HG02981 (cell line): ENCODE measurements around the gene EYA2.
"Not testable (repeated sequence)": the region's sequence is repeated elsewhere in the genome, so short reads cannot be mapped to it uniquely, and the experiment has no call there.

Source experiments
- ATAC-seq: cut with Tn5 transposase; IDR thresholded peaks from one replicate; pipeline ENCODE4 v1.9.1; 2021; ENCODE audit warnings: mild to moderate bottlenecking, moderate library complexity; ENCODE audit not compliant: unreplicated experiment

The EYA2 gene

DNA sequence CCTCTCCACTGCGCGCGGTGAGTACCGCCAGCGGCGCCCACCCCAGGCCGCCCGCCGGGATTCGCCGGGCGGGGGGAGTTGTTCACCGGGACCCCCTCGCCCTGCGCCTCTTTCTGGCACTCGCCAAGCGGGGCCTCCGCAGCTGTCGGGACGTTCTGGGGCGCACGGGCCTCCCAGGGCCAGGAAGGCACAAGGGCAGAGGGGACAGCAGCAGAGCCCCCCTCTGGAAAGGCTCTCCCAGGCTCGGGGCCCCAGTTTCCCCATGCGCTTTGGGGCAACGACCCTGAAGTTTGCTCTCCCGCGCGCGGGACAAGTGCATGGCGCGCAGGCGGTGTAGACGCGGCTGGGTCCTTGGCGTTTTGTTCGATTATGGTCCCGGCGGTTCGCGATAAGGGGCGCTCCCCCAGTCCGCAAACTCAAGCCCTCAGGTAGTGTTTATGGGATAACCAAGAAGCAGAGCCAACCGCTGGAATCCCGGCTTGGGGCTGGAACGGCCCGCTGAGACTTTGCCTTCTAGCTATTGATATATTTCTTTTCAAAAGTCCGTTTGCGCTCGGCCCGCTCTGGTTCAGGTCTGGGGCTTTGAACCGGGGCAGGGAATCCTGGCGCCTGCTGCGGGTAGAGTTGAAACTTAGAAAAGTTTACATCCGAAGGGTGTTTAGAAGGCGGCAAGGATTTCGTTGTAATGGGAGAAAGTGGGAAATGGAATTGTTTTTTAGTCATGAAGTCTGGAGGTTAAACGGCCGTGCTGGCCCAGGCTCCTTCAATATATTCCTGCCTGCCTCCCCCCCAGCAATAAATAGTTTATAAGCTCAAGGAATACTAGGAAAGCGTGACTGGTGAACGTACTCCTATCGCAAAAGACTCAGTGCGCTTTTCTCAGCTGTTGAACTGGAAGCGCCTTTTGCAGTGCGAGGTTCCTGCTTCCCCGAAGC, 595 bp downstream of the EYA2 start:
- ATAC-seq: no peak

DNA sequence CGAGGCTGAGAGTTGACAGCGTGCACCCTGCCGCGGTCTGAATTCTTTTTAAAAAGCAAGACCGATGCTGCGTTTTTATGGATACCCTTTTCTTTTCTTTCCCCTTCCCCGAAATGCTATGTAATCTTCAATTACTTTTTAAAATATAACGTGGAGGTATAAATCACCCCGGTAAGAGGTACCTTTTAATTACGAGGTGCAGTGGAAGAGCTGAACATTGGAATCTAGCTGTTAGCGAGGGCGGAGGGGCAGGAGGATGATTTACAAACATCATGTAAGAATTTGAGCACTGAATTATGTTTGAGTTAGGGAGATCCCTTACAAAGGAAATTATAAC, 1.2 kb downstream of the EYA2 start:
- ATAC-seq: no peak

DNA sequence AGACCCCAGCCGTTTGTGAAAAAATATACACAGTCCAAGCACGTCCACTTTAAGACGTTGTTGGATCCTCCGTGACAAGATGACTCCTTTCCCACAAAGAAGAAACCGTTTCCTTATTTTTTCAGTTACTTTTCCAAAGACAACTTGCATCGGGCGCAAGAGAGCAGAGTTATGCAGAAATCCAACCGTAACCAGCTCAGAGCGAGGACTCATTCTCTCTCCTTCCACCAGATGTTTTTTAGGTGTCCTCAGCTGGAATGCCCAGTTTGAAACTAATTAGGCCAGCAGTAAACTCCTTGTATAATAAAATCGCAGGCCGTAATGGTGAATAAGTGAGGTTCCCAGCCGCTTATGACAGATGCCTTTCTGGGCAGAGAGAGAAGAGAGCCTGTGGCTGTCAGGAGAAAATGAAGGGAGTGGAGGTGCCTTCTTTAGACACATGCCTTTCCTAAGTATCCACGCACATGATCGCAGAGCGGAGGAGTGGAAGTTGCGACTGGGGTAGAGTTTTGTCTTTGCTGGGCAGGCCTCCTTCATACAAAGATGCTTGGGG, 2.8 kb downstream of the EYA2 start:
- ATAC-seq: no peak

DNA sequence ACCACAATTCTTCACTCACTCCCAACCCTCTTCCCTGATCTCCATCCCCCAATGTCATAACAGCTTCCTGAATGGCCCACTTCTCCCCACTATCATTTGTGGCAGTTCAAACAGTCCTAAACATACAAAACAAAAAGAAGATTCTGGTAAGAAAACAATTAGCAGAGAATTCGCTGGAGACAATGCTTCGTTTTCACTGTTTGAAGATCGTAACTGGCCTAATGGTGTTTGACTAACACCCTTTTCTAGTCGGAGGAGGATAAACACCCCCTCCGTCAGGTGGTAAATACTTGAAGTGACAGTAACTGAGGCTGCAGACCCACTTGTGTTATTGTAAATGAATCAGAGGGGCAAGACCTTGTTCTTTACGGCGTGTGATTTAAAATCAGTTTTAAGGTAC, 3.8 kb downstream of the EYA2 start:
- ATAC-seq: no peak

DNA sequence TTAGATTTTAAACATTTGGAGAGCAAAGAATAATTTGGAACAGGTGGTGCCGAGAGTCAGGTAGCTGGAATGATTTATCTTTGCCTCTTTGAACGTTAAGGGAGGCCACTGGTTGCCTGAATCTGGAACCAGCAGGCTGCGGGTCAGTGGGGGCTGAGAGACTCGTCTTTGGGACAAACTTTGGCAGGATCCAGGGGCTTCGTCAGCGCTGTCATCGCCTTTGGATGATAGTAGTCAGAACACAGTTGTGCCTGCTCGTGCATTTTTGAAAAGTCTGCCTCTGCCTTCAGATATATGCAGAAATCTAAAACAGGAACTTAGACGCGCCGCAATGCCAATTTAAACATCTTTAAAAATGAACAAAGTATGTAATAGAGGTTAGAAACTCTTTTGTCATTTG, 5.0 kb downstream of the EYA2 start:
- no peak for ATAC-seq

DNA sequence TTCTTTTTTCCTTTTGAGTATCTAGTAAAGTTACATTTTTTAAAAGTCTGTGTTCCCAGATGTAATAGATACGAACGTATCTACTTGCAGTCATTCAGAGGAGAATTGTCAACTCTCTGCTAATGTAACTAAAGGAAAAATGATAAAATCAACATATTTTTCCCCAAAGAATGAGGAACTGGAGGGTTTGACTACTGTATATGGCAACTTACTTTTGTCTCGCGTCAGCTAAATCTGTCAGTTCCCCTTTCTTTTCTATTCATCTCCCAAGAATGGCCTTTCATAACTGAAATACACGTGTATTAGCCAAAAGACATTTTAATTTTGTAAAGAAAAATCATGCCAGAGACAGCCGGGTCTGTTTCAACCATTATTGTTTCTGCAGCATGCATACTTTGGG, 5.4 kb downstream of the EYA2 start:
- ATAC-seq: no peak

DNA sequence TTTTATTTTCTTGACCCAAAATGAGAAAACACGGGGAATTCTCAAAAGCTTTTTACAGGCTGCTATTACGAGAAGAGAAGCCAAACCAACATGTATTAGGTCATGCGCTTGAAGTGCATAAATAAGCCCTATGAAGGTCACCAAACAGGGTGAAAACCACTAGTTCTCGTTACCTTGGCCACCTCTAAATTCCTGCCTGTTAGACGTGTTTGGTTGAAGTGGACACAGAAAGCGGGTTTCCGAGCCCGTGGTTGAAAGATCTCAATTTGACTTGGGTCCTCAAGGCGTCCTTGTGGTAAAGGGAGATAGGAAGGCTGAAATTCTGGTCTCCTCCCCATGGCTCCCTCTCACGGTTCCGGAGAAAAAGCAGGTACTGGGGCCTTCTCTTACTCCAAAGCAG, 6.2 kb downstream of the EYA2 start:
- ATAC-seq: no peak

DNA sequence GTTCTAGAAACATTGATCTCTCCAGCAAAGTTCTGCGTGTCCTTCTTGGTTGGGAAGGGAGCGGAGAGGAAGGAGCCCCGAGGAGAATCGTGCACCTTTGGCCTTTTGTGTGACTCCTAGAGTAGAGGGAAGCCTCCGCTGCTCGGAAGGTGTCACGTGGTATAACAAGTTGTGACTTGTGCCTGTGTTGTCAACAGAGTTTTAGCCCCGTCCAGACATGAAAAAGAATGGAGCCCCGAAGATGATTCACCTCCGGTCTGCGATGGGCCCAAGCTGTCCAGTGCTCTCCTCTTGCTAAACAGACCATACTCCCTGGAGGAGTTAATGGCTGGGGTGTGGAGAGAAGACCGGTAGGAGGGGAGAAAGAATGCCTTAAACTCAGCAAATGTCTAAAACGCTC, 7.0 kb downstream of the EYA2 start:
- no peak for ATAC-seq

DNA sequence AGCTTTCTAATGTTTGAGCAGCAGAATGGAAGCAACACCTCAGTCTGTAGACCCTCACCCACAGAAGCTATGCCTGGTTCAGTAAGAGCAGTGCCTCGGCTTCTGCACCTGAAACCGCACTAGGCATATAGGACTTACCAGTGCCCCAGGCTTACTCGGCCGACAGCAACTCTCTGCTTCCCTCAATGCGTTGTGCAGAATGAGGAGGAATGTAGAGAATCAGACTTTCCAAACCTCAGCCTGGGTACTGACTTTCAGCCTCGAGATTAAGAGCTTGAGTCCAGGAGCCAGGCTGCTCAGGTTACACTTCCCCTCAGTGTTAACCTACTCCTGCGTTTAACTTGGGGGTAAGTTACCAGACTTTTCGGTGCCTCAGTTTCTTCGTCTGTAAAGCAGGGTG, 8.6 kb downstream of the EYA2 start:
- ATAC-seq: no peak

DNA sequence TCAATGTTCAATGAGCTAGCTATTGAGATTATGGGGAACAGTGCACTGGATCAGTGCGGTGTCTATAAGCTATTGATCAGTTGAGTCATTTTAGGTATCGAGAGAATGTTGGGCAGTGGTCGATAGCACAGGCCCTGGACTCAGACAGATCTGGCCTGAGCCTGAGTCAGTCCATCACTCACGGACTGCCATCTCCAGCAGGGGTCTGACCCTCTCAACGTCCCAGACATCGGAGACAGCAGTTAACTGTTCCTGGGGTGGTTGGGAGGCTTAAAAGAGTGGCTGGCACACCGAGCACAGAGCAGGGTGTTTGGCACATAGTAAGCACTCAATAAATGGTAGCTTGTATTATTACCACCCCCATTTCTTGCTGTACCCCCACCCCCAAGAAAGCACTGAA, 9.3 kb downstream of the EYA2 start:
- no peak for ATAC-seq

DNA sequence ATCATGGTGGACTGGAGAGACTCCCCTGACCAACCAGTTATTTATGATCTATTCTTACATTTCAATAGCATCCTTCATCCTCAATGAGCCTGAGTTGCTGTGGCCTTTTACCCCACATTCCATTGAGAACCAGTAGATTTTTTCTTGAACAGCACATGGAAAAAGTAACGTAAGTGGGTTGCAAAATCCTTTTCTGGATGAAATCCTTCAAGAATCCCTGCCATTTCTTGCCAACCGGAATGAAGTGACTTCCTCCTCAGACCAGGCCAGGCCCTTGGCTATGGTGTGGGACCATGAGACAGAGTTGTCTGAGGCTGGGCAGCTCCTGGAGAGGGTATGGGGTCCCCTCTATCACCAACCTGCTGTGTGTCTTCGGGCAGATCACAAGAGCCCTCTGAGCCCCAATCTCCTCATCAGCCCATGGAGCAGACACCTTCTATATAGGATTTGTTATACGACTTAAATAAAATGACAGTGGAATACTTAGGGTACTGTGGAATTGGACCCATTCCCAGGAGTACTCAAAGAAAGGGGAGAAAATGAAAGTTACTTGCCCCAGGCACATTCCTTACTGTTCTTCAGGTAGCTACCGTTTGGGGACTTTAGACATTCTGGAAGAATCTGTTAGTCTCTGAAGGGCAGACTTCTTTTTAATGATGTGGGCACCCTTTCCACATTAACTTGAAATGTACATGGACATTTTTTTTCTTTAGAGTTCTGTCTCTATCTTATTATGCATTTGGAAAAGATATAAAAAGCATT, 10.9 kb downstream of the EYA2 start:
- ATAC-seq: no peak

DNA sequence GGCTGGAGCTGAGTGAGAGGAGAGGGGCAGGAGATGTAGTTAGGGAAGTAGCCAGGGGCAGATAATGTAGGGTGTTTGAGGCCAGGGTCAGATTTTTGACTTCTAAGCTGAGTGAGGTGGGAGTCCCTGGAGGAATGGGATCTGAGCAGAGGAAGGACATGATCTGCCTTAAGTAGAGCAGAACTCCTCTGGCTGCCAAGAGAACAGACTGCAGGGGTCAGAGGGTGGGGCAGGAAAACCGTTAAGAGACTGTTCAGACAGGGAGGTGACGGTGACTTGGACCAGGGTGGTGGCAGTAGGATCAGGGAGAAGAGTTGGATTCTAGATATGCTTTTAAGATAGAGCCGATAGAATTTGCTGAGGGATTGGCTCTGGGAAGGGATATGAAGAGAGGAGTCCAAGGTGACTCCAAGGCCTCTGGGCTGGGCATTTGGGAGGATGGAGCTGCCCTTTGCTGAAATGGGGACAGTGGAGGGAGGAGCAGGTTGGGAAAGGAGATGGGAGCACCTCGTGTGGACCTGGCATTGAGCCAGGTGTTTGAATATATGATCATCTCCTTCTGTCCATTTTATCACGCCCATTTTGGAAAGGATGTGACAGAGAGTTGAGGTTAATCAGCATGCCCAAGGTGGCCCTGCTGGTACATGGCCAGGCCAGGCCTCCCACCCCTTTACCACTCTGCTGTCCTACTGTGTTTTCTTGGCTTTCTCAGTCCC, 18.8 kb downstream of the EYA2 start:
- ATAC-seq: no peak

DNA sequence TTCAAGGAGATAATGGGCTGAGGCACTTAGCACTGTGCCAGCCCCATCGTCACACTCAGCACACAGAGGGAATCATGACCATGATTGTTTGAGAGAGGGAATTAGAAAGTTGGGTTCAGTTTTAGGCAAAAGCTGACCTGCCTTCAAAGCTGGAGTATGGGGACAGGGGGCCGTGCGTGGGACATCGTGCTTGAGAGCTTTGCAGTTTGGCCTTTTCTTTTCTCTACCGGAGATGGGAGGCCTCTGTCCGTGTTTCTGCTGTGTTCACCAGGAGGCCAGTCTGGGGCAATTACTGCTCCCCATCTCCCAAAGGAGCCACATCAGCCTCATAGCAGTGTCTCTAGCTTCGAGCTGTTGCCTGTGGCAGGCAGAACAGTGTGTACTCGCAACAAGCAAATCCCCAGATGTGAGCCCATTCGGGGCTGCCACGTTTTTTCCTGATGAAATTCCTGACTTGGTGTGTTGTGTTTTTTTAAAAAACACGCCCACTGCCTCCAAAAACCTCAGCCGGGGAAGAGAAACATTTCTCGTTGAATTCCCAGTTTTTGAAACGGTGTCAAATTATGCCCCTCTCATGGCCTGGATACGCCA, 20.2 kb downstream of the EYA2 start:
- no peak for ATAC-seq

DNA sequence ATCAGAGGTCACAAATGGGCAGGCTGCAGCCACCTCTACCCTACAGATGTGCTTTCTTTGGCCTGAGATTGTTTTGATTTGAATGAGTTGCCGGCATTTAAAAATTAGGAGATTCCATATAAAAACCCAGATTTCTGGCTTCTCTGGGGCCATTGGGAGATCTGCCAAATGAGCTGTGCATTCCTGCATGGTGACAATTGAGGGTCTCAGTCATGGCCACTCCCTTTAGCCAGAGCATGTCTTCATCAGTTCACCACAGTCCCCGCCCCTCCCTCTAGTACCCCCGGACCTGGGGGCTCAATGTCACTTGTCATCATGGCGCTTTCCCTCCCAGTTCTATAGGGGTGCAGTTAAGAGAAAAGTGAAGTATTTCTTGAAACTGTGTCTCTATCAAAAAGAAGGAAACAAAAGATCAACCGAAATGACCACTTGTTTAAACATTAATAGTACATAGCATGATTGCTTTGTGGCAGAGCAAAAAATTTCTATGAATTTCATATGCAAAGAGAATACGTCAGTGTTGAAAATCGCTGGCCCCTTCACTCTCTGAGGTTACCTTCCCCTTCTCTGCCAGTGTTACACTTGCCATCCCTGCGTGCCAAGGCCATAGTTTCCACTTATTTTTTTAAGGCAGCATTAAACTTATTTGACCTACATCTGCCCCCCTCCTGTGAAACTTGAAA, 21.1 kb downstream of the EYA2 start:
- ATAC-seq: no peak

DNA sequence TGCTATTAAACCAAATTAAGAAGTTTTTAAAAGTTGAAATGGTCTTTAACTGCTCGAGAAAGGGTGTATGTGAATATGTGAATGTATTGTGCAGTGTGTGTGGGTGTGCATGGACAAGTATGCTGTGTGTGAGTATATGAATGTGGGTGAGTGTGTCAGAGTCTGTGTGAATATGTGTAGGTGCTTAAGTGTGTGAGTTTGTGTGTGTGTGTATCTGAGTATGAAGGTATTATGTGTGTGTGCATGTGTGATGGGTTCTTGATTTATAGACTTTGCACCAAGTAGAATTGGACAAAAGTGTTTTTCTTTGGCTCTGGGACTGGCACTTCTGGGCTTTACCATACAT, 21.6 kb downstream of the EYA2 start:
- ATAC-seq: no peak

DNA sequence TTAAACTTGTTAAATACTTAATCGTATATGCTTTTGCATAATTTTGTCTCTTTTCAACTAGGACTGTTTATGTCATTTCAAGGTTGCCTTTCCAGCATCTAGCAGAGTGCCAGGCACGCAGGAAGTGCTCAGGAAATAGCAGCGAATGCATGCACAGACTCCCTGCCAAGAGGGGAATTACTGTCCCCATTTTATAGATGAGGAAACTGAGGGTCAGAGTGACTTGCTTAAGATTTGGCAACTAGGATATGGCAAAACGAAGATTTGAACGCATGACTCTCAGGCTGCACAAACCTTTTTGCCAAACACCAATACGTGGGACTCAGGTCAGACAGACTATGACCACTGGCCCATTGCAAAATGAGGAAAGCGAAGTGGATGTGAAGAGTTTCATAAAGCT, 22.5 kb downstream of the EYA2 start:
- ATAC-seq: no peak

DNA sequence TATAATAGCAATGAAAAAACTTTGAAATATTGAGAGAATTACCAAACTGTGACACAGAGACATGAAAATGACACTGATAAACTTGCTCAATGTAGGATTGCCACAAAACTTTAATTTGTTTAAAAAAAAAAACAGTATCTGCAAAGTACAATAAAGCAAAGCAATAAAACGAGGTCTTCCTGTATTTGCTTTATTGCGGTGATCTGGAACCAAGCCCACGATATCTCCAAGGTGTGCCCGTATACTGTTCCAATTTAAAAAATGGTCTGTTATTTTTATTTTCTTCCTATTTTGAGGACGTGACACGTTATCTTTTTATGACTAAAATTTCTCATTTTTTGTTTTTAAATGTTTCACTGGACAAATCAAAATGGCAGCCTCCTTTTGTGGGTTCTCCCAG, 25.5 kb downstream of the EYA2 start:
- no peak for ATAC-seq

DNA sequence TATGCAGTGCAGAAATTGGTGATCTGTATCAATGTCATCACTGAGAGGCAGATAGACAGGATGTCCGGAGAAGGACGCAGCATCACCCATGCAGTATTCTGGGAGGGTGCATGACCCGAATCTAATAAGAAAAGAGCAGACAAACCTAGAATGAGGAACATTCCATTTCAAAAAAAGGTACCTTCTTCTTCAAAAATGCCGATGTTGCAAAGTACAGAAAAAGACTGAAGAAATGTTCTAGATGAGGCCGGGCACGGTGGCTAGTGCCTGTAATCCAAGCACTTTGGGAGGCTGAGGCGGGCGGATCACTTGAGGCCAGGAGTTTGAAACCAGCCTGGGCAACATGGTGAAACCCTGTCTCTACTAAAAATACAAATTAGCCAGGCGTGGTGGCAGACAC, 28.2 kb downstream of the EYA2 start:
- not testable (repeated sequence) for ATAC-seq

DNA sequence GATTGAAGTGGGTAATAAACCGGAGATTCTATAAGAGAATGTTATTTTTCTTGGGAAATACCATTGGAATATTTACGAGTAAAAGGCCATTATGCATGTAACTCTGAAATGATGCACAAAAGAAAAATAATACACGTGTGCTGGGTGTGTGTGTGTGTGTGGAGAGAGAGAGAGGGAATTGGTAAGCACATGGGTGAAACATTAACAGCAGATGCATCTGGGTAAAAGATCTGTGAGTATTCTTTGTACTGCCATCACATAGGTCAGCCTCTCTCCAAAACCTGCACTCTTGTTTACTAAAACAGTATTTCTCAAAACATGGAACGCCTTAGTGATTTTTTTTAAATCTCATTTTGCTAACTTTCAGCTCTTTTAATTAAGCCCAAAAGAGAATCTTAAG, 28.9 kb downstream of the EYA2 start:
- ATAC-seq: no peak

DNA sequence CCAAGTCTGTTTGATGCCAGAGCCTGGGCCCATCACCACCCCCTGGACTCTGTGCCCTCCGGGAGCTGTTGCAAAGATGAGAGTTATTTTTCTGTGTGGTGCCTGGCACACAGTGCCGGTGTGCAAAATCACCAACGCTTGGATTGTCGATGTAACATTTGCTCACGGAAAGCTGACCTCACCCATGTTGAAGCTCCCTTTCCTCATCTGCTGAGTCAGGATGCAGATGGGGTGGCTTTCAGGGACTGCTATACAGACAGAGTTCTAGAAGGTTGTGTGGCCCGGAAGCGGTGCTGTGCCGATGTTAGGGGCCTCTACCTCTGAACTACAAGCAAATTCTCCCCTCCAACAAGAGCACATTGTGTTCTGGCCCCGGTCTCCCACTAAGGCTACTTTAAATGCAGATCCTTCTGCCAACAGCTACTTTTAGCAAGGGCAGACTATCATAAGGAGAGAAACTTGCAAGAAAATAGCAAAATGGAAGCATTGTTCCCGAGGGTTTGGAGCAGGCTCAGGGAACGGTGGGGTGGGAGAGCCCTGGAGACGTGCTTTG, 34.0 kb downstream of the EYA2 start:
- no peak for ATAC-seq
